Jurkat, Clone E6-1 (cell line): ENCODE measurements around the gene NMNAT3.

ENCODE experiments used
- DNase-seq: peaks from one replicate; pipeline ENCODE4 v3.0.0-alpha.2; 2011; ENCODE audit warnings: low read depth, low spot score
- H3K4me3 ChIP-seq: 2 replicates; pipeline ENCODE4 v1.5.1; 2011; ENCODE audit warnings: mild to moderate bottlenecking, low read length, control low read depth, moderate library complexity

Gene NMNAT3

DNA sequence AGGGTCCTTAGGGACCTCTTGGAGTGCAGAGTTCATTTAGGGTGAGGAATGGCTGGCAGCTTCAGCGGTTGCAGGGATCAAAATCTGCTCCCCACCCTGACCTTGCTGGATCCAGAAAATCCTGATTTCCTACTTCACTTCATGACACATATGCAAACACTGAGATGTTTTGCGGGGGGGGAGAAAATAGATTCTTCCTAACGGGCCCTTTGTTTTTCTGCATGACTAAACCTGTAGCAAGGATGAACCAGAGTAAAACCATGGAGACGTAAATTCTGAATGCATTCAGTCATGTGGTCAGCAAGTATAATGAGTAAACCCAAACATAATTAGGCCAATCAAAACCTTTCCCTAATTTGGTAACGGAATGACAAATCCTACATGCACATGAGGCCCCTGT is 118.2 kb downstream of the NMNAT3 start:
- DNase-seq: no peak
- H3K4me3 ChIP-seq: no peak overlapping the region

DNA sequence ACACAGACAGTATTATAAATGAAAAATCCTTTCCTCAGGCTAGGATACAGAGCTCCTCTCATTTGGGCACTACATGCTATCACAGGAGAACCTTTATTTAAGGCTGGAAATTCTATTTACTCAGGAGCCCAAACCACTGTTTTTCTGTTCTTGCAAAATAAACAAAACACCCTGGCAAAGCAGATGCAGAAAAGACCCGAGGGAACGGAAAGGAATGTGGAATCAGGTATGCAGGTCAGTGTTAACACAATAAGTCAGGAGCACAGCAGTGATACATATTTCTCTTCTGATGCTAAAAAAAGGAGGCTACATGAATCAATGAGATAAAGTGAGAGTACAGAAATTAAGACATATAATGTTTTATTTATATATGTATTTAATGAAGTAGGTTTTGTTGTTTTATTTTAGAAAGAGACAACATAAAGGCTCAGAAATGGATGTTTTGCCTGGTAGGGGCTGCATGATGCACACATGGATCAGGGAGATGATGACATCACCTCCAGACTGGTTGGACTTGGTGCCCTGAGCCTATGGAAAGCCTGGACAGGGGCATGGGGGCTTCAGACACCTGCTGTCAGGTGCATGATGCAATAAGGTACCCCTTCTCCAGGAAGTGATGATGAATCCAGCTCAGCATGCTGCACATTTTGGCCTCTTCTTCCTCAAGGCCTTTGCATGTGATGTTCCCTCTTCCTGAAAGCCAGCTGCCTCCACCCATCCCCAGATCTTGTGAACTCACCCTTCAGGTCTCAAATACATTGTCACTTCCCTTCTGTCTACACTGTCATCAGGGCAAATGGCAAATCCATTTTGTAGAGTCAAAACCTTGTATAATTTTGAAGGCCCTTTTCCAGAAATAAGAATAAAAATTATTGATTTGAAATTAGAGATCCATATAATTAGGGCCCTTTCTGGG is 119.2 kb downstream of the NMNAT3 start:
- DNase-seq: no peak
- no peak overlapping the region for H3K4me3 ChIP-seq

DNA sequence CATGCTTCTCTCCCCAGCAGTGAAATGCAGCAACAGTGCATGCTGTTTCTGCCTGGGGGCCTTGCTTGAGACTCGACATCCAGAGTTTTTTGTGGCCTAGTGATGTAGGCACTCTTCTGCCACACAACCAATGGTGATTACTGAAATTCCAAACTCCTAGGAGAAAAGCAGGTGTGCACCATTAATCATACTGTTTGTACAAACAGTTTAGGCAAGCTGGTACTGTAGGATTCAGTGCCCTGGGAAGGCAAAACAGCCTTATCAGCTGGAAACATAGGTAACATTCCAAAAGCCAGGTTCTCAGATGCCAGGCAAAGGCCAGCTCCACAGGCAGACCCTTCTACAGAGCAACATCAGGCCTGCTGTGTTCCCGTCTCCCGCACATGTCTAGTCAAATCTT is 120.7 kb downstream of the NMNAT3 start:
- H3K4me3 ChIP-seq: no peak overlapping the region
- DNase-seq: no peak

DNA sequence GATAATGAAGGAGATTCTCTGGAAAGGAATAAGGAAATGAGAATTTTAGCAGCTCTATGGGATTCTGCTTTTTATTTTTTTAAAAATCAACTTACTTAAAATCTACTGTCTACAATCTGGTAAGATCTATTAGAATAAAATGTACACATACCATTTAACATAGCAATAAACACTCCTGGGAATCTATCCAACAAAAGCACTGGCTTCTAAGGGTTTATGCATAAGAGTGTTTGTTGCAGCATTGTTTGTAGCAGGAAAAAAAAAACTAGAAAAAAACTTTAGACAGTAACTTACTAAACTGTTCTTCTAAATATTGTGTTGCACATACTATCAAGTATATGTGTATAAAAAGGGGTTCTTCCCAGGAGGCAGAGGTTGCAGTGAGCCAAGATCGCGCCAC is 122.5 kb downstream of the NMNAT3 start:
- no peak for DNase-seq
- H3K4me3 ChIP-seq: no peak overlapping the region

DNA sequence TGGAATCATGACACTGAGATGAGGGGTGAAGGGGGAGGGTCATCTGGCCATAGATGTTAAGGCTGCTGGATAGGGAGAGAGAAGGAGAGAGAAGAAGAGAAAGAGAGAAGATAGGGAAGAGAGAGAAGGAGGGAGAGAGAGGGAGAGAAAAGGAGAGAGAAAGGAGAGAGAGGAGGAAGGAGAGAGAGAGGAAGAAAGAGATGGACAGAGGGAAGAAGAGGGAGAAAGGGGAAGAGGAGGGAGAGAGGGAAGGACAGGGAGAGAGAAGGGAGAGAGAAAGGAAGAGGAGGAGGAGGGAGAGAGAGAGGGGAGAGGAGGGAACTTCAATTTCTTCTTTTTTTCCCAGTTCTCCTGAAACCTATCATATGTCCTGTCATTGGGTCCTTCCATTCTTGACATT is 123.1 kb downstream of the NMNAT3 start:
- no peak overlapping the region for H3K4me3 ChIP-seq
- DNase-seq: no peak

DNA sequence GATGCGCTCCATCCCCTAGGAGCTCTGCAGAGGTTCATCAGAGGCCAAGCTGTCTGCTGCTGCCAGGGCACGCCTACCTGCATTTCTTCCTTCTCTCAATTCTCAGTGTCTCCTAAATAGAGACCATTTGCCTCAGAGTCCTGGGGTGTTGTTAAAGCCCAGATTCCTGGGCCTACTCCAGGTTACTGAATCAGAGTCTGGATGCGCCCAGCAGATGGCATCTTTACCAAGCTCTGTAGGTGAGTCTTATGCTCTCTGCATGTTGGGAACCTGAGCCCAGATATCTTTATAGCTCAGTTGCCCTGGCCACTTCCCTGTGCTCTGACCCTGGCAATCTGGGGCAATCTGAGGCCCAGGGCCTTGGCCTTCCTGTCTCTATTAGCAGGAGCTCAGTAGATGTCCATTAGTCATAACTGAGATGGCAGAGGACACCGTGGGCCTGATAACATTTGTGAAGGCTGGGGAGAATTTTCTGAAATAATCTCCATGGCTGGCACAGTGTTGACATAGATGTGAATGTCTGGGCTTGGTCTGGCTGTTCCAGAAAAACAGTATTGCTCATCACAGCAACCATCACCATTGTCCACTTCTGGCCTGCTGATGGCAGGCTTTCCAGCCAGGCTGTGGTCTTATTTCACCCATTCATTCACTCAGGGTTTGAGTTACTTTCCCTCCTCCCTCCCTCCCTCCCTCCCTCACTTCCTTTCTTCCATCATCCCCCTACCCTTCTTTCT is 125.0 kb downstream of the NMNAT3 start:
- DNase-seq: no peak
- no peak overlapping the region for H3K4me3 ChIP-seq

DNA sequence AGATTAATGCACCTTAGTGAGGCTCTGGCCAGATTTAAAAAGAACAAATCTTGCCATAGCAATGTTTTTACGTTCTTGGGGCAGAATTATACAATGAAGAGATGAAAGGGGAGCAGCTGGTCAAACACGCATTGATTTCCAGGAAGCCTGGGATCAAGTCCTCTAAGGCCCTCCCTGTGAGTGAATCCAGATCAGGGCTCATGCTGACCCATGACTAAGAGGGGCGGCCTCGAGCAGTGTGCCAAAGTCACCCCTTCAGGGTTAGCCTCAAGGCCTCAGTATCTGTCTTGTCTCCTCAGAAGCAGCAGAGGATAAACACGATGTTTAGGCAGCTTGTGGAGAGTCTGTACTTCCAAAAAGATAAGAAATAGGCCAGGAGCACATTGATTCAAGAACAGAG is 129.0 kb downstream of the NMNAT3 start:
- DNase-seq: no peak
- H3K4me3 ChIP-seq: no peak overlapping the region

DNA sequence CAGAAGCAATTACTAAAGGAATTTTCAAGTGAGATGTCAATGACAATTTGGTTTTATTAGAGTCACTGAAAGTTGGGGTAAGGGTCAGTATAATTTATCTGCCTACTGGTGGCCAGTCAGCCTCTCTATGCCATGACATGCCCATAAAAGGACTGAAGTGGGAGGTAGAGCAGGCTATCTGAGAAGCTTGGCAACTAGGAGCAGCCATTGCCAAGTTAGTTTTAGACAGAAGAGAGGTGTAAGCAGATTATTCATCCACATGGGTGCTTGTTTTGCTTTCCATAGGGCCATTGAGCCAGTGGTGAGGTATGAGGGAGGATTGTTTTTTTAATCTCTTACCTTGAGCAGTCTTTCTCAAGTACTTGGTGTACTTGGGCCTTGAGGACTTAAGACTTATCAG is 130.1 kb downstream of the NMNAT3 start:
- DNase-seq: no peak
- no peak overlapping the region for H3K4me3 ChIP-seq

DNA sequence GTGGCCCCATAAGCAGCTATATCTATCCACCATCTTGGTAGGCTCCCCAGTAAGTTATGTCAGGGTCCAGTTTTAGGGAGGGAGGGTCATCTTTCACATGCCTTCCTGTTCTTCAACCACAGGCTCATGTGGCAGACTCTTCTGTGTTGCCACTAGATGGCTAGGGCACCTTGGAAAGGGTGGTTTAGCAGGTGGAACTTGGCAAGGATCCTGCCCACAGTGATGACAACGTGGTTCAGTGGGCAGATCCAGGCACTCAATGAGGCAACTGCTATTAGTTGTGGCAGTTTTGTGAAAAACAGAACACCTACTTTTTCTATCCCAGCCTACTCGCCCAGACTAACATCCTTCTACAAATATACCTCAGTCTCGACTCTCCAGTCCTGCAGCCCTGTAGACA is 131.0 kb downstream of the NMNAT3 start:
- DNase-seq: no peak
- H3K4me3 ChIP-seq: no peak overlapping the region

DNA sequence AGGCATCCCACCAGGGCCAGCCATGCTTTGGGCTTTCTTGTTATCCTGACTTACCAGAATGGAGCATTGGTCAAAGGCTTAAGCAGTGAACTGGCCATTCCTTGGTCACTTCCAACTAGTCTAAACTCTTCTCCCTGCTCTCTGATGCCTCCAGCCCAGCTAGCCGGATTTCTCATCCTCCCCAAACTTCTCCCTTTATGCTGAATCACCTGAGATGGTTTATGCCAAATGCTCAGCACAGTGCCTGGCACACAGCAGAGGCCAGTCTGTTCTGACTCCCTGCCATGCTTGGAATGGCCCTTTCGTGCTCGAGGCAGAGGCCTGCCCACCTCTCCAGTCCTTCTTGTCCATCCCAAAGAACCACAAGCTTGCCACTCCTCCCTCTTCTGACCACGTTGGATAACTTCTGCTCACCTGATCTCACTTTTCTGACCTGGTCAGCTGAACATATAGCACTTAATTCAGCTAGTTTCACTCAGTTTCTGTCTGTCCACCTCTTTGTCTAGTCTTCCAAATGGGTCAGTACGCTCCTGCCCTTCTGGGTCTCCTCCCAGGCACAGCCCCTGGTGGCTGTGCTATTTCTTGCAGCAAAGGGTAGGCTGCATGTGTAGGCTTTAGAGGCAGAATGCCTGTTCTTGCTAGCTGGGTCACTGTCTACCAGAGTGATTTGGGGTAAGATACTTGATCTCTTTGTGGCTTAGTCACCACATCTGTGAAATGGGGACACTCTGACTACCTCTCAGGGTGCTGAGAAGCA is 136.1 kb downstream of the NMNAT3 start:
- DNase-seq: no peak
- H3K4me3 ChIP-seq: no peak overlapping the region

DNA sequence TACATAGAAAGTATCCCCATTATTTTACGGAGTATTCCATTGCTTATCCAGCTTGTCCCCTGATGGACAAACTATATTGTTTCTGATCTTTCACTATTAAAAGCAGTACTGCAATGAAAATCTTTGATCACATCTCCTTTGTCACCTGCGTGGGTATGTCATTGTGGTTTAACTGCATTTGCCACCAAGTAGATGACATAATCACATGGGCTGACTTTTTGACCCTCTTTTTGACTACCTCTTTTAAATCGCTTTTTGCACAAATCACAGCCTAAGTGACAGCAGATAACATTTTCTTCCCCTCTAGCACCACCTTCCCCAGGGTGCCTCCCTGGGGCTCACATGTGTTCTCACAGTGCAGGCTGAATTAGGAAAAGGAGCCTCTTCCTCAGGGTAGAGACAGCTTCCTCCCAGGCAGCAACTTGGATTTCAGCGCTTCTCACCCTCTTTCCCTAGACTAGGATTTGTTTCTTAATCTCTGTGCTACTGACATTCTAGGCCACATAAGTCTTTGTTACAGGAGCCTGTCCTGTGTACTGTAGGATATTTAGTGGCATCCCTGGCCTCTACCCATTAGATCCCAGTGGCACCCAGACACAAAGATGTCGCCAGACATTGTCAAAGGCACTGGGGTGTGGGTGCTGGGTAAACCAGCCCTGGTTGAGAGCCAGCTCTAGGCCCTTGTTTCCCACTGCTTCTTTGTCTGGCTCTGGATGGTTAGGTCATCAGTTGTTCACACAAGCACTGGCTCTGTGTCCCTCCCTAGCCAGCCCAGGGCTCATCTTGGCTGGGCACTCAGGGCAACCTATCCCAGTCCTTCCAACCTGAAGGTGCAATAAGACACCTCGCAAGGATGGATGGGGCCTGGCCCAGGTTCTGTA is 136.9 kb downstream of the NMNAT3 start:
- no peak overlapping the region for H3K4me3 ChIP-seq
- DNase-seq: peak; percentile 11

DNA sequence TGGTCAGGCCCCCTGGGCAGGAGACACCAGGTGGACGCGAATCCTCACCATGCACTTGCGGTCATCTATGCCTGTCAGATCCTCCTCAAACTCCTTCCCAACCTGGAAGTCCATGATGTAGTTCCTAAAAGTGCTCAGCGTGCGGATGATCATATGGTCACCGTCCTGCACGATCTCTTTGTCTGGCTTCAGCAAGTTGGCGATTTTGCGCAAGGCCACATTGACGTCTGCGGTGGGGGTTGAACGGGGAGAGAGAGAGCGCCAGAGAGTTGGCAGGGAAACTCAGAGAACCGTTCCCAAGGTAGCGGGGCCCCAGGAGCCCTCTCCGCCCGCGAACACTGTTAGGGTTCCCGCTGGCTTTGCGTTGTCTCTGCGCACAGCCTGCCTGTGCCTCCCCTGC is 139.0 kb downstream of the NMNAT3 start:
- DNase-seq: no peak
- H3K4me3 ChIP-seq: no peak overlapping the region

DNA sequence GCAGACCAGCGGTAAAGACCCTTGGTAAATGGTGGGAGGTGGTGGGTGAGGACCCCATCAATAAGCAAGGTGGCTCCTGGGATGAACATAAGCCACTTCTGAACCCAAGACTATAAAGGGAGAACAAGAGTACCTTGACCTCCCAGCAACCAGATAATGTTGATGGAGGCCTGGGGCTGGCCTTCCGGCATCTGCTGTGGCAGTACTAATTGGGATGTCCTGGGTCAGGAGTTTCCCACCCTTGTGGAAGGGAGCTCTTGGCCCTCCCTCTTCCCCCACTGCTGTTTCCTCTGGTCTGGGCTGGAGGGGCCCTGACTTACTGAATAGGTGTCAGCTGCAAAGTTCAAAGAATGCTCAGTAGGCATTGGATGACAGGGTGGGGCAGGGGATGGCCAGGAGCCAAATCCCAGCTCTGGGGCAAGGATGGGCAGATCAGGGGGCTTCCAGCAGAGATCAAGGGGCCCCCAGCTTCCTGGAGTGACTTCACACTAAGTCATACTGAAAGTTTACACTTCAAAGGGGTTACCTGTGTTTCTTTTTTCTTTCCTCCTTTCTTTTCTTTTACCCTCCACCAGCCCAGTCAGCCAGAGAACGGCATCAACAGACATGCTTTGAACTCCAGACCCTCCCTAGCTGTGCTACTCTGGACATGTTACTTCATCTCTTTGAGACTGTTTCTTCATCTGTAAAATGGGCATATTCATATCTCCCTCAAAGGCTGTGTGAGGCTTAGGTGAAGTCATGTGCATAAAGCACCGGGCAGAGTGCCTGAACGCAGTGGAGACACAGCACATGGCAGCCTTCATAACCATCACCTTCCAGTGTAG is 139.8 kb downstream of the NMNAT3 start:
- H3K4me3 ChIP-seq: no peak overlapping the region
- DNase-seq: no peak

DNA sequence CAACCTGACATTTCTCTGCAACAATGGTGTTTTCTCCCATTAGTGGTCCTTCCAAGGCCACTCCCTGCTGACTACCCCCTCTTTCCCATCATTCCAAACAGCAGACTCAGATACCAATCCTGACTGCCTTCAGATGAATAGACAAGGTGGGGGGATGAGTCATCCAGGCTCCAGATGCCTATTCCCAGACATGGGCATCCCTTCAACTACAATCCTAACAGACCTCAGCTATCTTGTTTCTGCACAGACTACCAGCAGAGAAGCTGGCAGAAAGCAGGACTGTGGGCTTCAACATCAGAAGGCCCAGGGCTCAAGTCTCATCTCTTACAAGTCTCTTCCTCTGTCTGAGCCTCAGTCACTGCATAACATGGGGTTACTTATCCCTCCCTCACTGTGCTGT is 140.4 kb downstream of the NMNAT3 start:
- no peak overlapping the region for H3K4me3 ChIP-seq
- DNase-seq: no peak

DNA sequence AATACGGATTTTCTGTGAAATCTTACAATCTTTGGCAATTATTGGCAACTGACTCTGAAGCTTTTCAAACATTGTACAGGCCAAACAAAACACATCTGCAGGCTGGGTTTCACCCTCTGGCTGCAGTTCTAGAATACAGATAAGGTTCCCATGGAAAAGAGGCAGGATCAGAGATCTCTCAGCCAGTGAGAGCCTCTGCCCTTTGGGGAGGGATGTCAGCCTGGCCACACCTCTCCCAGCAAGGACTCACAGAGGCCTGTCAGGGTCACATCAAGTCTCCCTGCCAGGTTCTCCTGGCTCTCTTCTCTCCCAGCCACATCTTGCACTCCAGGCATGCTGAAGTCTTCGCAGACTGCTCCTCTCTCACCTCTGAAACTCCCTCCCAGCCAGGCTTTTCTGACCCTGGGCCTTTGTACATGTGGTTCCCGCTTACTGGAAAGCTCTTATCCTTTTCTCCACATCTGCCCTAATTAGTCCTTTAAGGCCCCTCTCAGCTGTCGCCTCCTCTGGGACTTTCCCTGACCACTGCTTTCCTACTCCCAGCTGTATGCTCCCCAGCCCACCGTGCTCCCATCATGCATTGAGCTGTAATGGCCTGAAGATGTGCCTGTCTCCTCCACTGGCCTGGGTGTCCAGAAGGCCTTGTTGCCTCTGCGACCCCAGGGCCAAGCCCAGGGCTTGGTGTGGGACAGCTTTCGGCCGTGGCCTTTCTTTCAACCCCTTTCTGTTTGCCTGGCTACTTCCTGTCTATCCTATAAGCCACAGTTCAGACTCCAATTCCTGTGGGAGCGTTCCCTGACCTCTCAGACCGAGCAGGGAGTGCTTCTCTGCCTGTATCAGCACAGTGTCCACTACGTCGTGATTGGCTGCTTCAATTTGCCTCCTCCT is 142.5 kb downstream of the NMNAT3 start:
- no peak overlapping the region for H3K4me3 ChIP-seq
- no peak for DNase-seq

DNA sequence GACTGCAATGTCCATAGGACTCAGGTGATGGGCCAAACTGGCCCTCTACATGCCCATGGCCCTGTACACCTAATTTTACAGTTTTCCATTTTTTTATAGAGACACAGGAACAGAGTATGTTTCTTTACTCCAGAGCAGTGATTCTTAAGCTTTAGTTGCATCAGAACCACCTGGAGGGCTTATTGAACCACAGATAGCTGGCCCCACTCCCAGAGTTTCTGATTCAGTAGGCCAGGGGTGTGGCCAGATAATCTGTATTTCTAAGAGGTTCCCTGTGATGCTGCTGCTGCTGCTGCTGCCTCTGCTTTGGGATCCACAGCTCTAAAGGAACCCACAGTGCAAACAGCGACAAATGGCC is 143.3 kb downstream of the NMNAT3 start:
- H3K4me3 ChIP-seq: no peak overlapping the region
- no peak for DNase-seq

DNA sequence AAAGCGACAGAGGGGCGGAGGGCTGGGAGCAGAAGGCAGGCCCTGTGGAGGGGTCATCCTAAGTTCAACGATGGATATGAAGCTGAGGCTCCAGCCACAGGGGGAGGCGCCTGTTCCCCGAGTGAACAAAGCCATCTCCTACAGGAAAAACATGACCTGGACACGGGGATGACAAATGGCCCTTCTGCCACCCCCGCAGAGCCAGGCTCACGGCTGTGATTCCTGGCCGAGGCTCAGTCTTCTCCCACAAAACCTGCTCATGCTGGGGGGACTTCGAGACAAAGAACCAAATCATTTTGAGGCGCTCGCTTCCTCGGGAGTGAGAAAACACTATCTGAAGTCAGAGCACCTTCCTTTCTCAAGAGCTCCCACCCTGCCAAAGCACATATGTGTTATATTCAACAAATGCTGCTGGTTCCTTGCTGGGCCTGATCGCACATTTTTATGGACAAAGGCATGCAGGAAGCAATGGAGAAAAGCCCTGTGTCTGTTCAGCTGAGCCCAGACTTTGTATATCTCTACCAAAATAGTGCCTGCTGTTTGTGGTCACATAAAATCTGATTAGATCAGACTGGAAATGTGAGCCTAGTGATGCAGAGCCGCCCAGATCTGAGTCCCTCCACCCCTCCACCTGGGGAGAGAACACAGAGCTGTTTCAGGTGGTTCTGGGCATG is 143.9 kb downstream of the NMNAT3 start:
- no peak overlapping the region for H3K4me3 ChIP-seq

More for the DNA sequence above, 143.9 kb downstream of the NMNAT3 start:
- DNase-seq: no peak
